Urinary bladder (tissue), 4 donors: Measurements from ENCODE around the gene DDX46. TPM values are rescaled to one million over a fixed set of nuclear protein-coding genes. Genes with fewer than 3 reads are reported as not detected.
A peak's percentile ranks its signal among the peaks of the same experiment; 100 is the strongest.
"Not testable (repeated sequence)": the region's sequence is repeated elsewhere in the genome, so short reads cannot be mapped to it uniquely, and the experiment has no call there.

Experiments
- DNase-seq: peaks from one replicate; pipeline ENCODE4 v3.0.0-alpha.2; 2015; ENCODE audit errors: extremely low spot score
- H3K27ac ChIP-seq: one replicate; pipeline ENCODE4 v1.5.1; 2013; ENCODE audit warnings: low read depth, mild to moderate bottlenecking, moderate library complexity
- H3K36me3 ChIP-seq: one replicate; pipeline ENCODE4 v1.6.1; 2013; ENCODE audit warnings: mild to moderate bottlenecking, moderate library complexity; ENCODE audit not compliant: insufficient read depth
- H3K4me1 ChIP-seq: one replicate; pipeline ENCODE4 v1.6.1; 2013; ENCODE audit warnings: mild to moderate bottlenecking, moderate library complexity; ENCODE audit not compliant: insufficient read depth
- H3K4me3 ChIP-seq: one replicate; pipeline ENCODE4 v1.5.1; 2013; ENCODE audit warnings: low read depth, low read length
- WGBS: extraction: QIAGEN DNeasy Blood & Tissue Kit; methylation state at CpG from one replicate; pipeline ENCODE4 v1.1.7; 2013; 5-methylcytosine and 5-hydroxymethylcytosine counted together
- polyA plus RNA-seq: library from polyadenylated mRNA; stranded (reverse); fragments of 200-250 nt; gene quantifications from one replicate; pipeline ENCODE4 v1.2.3, GENCODE V29; 2013
- total RNA-seq: library from RNA; depleted of rRNA; stranded (reverse); fragments of >200 nt; gene quantifications from one replicate; pipeline ENCODE4 v1.2.3, GENCODE V29; 2014
- donor health status: healthy with polysubstance abuse.
- donor health status: healthy.

DDX46 gene
- total and polyA plus RNA-seq, 2 donors = 28.4 to 50.5 TPM

GRCh38 chr5:134742134-134742533 lies 16.4 kb upstream of the DDX46 start:
- no peak overlapping the region for H3K27ac ChIP-seq
- H3K4me1 ChIP-seq = no peaks in the 10 kb centered on the region
- no peak for DNase-seq
- H3K4me3 ChIP-seq = no peak overlapping the region
- WGBS = 97% methylated on average over 2 of the region's 2 CpGs
- H3K36me3 ChIP-seq = peaks cover 3% of the 10 kb centered on the region

- Histone ChIP-seq H3K36me3 (no peaks in the 10 kb centered on the region), H3K4me3 (no peak overlapping the region), H3K4me1 (no peaks in the 10 kb centered on the region), H3K27ac (no peak overlapping the region)
- DNase-seq = no peak
- WGBS = 93% methylated on average over 3 of the region's 3 CpGs
Measured at GRCh38 chr5:134749415-134749814, 9.2 kb upstream of the DDX46 start.

DNA sequence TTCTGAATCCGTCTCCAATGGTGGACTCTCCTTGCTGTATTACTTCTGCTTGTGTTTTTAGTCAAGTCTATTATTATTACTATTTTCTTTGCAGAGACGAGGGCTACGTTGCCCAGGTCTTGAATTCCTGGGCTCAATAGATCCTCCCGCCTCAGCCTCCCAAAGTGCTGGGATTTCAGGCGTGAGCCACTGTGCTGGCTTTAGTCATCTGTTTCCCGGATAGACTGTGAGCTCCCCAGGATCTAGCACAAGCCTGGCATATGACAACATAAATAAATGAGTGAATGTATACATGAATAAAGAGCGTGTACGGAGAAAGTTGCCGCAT lies 439 bp upstream of the DDX46 start:
- Histone ChIP-seq H3K27ac (no peak overlapping the region), H3K4me3 (peak overlapping the region; percentile 25), H3K4me1 (no peaks in the 10 kb centered on the region), H3K36me3 (no peaks in the 10 kb centered on the region)
- 19% methylated on average over 9 of the region's 9 CpGs for WGBS
- DNase-seq = no peak

GRCh38 chr5:134767528-134768291 lies 9.1 kb downstream of the DDX46 start:
- H3K27ac ChIP-seq, H3K4me1 ChIP-seq, H3K4me3 ChIP-seq, DNase-seq: not testable (repeated sequence)
- WGBS = 97% methylated on average over 21 of the region's 21 CpGs
- peaks cover 12% of the 10 kb centered on the region for H3K36me3 ChIP-seq

DNA sequence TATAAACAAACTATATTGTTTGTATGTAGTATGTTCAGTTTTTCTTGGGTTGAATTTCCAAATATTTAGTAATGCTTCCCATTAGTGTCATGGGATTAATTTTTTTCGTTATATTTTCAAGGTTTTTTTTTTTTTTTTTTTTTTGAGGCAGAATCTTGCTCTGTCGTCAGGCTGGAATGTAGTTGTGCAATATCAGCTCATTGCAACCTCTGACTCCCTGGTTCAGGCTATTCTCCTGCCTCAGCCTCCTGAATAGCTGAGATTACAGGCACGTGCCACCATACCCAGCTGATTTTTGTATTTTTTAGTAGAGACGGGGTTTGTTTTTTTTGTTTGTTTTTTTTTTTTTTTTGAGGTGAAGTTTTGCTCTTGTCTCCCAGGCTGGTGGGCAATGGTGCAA lies 10.6 kb downstream of the DDX46 start:
- Histone ChIP-seq H3K27ac (no peak overlapping the region), H3K36me3 (peaks cover 12% of the 10 kb centered on the region), H3K4me3 (no peak overlapping the region), H3K4me1 (no peaks in the 10 kb centered on the region)
- 77% methylated on average over 4 of the region's 4 CpGs for WGBS
- DNase-seq = no peak

- H3K27ac ChIP-seq = no peak overlapping the region
- DNase-seq = no peak
- no peak overlapping the region for H3K4me3 ChIP-seq
- 93% methylated on average over 10 of the region's 10 CpGs for WGBS
- H3K36me3 ChIP-seq = peaks cover 5% of the 10 kb centered on the region
- H3K4me1 ChIP-seq = no peaks in the 10 kb centered on the region
Measured at GRCh38 chr5:134772461-134773125, 14.0 kb downstream of the DDX46 start.

DNA sequence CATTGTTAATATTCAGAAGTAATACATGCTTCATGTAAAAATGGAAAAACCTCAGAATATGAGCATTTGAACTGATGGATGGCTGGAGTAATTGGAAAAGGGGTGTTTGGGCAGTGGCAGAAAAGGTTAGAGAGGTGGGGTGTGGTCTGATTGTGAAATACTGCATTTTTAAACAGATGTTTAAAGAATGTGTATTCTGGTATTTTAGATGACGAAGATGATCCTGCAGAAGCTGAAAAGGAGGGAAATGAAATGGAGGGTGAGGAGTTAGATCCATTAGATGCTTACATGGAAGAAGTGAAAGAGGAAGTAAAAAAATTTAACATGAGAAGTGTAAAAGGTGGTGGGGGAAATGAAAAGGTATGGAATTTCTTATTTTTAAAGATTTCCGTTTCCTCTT lies 18.8 kb downstream of the DDX46 start:
- no peaks in the 10 kb centered on the region for H3K4me1 ChIP-seq
- H3K4me3 ChIP-seq = no peak overlapping the region
- WGBS = 89% methylated on average over 2 of the region's 2 CpGs
- H3K36me3 ChIP-seq = peaks cover 5% of the 10 kb centered on the region
- no peak overlapping the region for H3K27ac ChIP-seq
- DNase-seq = no peak

DNA sequence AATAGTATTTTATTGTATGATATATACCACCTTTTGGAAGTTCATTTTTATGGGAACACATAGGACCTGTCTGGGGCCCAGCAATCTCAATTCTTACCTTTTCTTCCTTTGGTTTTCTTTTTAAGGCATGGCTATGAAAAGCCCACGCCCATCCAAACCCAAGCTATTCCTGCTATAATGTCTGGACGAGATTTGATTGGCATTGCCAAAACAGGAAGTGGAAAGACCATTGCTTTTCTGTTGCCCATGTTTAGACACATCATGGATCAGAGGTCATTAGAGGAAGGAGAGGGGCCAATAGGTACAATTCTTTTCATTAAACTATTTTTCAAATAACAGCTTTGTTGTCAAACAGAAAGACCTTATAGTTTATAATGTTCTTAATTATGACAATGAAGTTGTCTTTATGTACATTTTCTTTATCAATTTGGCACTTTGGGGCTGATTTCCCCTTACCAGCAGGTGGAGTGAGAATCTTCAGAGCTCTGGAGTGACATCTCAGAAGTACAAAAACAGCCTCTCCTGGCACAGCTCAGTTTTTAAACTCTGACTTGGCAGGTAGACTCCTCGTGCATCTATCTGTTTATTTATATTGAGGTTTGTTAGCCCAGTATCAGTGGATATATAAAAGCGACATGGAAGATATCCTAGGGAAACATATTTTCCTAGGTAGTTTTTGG lies 25.8 kb downstream of the DDX46 start:
- no peak for DNase-seq
- H3K27ac ChIP-seq = no peak overlapping the region
- peaks cover 10% of the 10 kb centered on the region for H3K36me3 ChIP-seq
- H3K4me1 ChIP-seq = no peaks in the 10 kb centered on the region
- no peak overlapping the region for H3K4me3 ChIP-seq
- WGBS = 55% methylated on average over 4 of the region's 4 CpGs

- no peak for DNase-seq
- H3K4me3 ChIP-seq = no peak overlapping the region
- H3K36me3 ChIP-seq = peaks cover 12% of the 10 kb centered on the region
- WGBS = 76% methylated on average over 3 of the region's 3 CpGs
- no peak overlapping the region for H3K27ac ChIP-seq
- H3K4me1 ChIP-seq = no peaks in the 10 kb centered on the region
Measured at GRCh38 chr5:134784946-134785620, 26.5 kb downstream of the DDX46 start.

GRCh38 chr5:134787692-134788091 lies 29.1 kb downstream of the DDX46 start:
- 89% methylated on average over 1 of the region's 1 CpG for WGBS
- H3K36me3 ChIP-seq = peaks cover 10% of the 10 kb centered on the region
- no peak for DNase-seq
- no peak overlapping the region for H3K4me3 ChIP-seq
- H3K27ac ChIP-seq = no peak overlapping the region
- H3K4me1 ChIP-seq = no peaks in the 10 kb centered on the region

DNA sequence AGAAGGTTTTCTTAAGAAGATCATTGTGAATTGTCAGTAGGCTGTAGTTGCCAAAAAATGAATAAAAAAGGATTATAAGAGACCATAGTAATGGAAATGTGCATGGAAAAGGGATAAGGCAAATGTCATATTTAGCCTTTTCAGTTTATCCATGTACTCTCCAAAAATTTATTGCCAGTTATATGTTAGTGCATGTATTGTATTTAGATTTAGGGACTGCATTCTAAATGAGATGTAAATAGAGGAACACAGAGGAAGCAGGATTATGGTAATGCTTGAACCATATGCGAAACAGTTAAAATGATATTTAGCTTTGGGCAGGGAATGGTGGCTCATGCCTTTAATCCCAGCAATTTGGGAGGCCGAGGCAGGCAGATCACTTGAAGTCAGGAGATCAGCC lies 33.0 kb downstream of the DDX46 start:
- Histone ChIP-seq H3K4me1 (no peaks in the 10 kb centered on the region), H3K36me3 (peaks cover 13% of the 10 kb centered on the region), H3K4me3 (no peak overlapping the region), H3K27ac (no peak overlapping the region)
- no peak for DNase-seq
- 96% methylated on average over 2 of the region's 2 CpGs for WGBS

DNA sequence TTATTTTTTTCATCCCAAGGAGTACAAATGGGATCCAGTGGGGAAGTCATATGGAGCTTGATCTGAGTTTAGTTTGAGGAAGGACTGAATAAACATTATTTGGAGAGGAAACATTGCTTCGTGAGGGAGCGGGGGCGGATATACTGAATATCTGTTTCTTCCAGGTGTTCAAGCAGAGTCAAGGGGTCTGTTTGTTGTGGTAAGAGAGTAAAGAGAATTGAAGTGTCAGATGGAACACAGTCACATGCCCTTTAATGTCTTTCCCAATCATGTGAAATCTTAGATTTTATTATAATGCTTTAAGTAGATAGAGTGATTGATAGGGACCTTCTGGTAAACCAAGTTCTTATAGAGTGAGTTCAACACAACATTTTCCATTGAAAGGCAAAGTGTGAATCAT lies 33.7 kb downstream of the DDX46 start:
- 92% methylated on average over 3 of the region's 3 CpGs for WGBS
- no peak overlapping the region for H3K4me3 ChIP-seq
- peaks cover 11% of the 10 kb centered on the region for H3K36me3 ChIP-seq
- H3K4me1 ChIP-seq = no peaks in the 10 kb centered on the region
- H3K27ac ChIP-seq = no peak overlapping the region
- DNase-seq = no peak

DNA sequence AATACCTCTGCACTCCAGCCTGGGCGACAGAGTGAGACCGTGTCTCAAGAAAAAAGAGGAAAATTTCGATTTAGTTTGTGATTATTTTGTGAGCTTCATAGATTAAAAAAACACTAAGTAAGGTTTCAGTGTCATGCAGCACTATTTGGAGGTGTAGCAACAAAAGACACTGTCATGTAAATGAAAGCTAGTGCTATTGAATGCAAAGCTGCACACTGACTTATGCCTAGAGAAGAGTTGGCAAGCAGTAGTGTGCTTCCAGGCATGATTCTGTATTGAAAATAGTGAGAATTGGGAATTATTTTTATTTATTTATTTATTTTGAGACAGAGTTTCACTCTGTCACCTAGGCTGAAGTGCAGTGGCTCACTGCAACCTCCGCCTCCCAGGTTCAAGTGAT lies 34.5 kb downstream of the DDX46 start:
- no peak for DNase-seq
- WGBS = 95% methylated on average over 4 of the region's 4 CpGs
- Histone ChIP-seq H3K4me3 (no peak overlapping the region), H3K27ac (no peak overlapping the region), H3K36me3 (peaks cover 12% of the 10 kb centered on the region), H3K4me1 (no peaks in the 10 kb centered on the region)
